Activated naive CD4-positive, alpha-beta T cell treated with anti-CD3 and anti-CD28 coated beads, Interleukin-2, amount 50 U/mL, for 16 hours (primary cell): ENCODE measurements around the gene COBL.

Experiments
- DNase-seq: peaks from one replicate; pipeline ENCODE4 v3.0.0-alpha.2; 2020

COBL gene

DNA sequence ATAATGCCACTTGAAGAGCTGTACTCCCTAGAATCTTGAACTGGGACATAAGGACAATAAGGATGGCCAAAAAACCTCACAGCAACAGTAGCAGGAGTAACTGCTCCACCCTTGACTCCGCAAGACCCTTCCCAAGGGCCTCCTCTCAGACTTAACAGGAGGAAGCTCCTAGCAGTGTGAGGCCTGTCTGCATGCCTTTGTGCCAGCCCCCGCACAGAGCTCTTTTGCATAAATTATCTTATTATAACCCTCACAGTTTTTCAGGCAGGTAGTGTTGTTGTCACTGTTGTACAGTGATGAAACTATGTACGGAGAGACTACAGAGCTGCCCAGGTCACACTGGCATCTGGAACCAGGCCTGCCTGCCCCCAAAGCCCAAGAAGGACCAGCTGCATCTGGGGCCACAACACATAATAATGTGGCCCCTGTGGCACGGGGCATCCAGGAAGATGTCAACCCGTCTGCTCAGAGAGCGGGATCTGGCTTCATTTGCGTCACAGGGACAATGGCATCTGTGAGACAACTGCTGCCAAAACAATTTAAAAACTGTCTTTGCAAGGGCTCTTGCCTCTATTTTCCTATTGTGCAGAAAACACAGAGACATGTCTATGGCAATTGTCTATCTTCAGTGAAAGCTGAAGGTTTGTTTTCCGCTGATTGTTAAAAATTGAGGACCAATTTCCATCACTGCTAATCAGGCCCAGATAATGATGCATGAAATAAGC, 284.7 kb downstream of the COBL start:
- no peak for DNase-seq

DNA sequence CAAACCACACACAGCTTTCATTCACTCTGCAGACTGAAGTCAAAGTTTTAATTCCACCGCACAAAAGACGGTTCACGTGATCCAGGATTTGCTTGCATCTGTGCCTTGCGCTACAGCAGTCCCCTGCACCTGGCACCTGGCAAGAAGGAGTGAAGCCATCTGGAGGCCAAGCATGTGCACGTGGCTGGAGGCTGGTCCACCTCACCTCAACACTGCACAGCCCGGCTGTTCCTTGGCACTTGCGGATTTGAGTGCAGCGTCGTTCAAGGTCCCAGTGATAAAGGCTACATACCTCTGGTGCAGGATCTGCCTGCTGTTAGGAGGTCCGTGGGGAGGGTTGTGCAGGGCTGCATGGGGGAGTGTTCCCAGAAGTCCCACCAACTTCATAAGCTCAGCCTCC, 285.4 kb downstream of the COBL start:
- DNase-seq, result no peak

DNA sequence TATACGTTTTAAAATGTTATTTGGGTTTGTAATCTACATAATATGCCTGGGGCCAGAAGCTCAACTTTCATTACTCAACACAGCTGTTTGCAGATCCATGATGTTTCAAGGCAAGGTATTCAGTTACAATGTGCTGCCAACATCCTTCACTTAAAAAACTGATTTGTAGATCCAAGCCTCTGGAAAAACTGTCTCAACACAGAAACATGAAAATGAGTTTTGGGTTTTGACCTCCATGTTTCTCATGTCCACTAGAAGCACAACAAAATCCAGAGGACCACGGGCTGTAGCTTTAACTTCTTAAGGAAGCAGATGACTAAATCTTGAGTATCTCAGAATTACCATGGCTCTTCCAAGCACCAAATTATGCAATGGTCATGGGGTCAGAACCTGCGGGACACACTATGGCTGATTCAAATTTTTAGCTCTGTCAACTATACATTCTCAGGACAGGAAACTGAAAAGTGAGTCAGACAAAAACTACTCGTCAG, 286.9 kb downstream of the COBL start:
- DNase-seq, result no peak

DNA sequence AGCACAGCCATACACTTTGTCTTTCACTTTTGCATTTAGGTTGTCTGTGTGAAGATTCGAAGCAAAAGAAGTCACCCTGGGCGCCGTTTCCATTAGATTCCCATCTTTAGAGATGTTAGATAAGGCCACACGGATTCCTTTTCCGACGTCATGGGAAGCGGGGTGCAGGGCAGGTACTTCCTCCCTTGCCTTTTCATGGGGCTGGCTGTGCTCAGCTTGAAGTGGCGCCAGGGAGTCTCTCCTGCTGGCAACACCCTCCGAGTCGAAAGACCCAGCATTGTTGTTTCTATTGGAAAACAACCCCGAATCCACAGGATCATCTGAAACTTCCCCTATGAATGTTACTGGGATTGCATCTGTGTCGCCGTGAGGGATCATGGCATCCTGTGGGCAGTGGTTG, 287.5 kb downstream of the COBL start:
- DNase-seq, result no peak

DNA sequence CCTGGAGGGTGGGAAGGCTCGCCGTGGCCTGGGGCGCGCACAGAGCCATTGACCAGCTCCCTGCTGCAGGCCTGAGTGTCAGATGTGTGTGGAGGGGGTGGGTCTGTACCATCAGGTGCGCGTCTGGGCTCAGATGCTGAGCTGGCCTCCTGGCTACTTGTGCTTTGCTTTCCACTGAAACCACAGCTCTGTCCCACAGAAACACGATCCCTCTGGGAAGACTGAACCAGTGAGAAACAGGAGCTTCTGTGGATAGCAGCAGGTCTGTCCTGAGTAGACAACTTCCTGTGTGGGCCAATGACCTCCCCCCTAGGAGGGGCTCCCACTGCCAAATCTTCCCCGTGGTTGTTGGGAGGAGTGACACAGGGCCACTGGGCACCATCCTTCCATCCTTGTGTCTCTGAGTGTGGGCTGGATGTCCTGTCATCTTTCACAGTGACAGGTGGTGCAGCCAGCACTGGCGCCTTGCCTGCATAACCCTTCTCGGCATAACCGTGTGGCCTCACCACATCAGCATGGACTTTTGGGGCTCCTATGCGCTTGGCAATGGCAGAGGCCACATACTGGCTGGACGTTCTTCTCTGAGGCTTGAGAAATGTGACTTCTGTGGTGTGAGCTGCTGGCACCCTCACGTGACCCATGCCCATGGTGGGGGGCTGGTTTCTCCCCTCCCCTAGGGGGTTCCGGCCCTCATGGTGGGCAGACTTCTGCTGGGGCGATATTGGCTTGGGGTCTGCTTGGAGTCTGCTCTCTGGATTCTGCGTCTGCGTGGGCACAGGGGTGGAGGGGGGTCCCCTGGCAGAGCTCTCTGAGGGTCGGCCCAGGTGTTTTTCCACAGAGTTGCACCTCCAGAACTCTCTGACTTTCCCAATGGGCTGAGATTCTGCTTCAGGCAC, 288.4 kb downstream of the COBL start:
- no peak for DNase-seq

DNA sequence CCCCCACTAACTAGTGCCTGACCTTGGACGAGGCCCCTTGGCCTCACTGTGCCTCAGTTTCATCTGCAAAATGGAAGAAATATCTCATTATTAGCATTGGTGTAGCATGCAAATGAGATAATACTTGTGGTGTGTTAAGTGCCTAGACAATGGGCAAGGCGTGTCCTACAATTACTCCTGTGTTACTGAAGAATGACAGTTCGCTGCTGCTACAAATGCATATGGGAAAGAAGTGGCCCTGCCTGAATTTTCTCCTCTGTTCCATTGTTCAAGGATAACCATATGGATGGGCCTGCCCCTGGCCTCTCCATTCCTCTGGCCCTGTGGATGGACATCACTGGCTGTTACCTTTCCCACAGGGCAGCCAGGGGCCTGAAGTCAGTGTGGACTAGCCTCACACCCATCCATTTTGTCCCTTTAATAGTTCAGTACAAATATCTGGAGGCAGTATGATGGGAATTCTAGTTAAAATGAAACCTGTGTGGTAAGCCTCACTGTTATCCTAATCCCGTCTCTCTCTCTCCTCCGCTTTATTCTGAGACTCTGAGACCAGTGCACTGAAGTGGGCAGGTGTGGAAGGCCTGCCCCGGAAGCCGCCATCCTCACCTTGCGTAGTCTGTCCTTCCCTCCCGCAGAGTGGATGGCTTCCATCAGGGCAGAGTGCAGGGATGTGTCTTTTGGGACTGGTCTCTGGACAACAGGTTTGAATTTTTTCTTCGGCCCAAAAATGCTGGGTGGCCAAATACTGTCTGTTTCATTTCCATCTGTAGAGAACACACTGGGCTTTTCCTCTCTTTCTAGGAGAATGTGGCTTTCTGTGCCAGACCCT, 289.3 kb downstream of the COBL start:
- no peak for DNase-seq

DNA sequence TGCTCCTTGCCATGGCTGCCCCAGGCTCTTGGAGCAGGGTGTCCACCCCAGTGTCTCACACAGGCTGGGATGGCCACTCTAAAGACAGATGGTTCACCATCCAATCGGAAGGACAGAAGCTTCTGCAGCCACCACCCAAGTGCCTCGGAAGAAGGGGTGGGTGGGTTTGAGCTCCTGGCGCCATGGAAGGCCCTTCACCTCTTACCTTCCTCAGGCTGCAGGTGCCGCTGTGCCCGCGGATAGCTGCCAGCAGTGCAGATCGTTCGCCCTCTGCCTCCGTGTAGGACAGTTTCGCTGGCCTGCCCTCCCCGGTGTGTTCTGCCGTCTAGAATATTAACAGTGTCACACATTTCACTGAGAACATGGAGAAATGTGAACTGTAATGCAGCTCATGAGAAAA, 290.3 kb downstream of the COBL start:
- no peak for DNase-seq

DNA sequence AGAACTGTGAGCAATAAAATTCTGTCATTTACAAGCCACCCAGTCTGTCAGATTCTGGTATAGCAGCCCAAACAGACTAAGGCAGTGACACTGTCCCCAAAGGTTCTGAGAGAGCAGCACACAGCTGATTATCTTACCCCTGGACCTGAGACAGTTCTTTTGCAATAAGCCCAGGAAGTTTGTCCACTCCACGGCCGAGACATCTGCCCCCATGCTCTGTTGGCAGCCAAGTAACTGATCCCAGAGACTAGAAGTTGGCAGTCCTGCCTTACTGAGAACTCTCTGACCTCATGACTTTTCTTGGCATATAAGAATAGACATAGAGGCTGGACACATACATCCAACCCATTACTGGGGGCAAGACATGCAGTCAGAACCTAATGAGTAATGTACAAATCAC, 290.9 kb downstream of the COBL start:
- no peak for DNase-seq

DNA sequence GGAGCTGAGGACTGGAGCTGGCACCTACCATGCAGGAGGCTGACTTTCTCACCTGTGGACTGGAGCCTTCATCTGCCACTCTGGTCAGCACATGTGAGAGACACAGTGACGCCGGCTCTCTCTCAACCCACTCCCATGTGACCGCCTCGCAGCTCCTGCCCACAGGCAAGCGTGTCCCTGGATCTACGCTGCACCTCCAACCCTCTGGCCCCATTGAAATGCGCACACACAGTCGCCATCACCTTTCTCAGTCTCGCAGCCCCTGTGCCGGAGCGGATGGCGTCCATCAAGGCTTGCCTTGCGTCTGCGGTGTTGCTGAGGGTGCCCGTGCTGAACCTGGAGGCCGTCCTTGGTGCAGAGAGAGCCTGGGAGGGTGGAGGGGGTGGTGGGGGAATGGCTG, 291.7 kb downstream of the COBL start:
- no peak for DNase-seq

DNA sequence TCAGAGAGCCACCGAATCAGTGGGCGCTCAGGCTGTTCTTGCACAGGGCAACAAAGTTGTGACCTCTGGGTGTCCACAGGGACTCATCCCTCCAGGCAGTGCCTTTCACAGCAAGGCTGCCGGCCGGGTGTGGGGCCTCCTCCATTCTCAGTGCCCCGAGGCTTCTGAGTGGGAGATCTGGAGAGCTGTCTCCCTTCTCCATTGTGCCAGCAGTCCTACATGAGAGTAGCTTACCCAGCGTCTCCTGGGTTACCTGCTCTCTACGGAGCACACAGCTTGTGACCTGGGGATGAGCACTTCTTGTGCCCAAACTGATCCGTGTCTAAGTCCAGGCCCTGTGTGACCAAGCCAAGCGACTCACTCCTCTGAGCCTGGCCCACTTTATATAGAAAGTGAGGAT, 293.1 kb downstream of the COBL start:
- no peak for DNase-seq

DNA sequence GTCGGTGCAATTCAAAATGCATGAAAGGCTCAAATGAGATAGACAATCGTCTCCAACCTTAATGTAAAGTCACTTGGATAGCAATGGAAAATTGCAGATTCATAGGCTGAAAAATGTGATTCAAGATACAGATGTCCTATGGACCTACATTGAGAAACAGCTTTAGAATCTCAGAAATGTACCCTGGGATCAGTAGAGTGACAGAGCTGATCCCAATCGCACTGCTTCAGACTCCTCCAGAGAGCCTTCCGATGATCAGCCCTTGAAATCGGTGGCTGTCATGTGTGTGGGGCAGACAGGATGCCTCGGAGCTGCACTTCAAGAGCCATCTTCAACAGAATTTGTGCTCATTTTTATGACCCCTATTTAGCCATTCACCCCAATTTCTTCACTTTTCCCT, 293.8 kb downstream of the COBL start:
- DNase-seq, result no peak

DNA sequence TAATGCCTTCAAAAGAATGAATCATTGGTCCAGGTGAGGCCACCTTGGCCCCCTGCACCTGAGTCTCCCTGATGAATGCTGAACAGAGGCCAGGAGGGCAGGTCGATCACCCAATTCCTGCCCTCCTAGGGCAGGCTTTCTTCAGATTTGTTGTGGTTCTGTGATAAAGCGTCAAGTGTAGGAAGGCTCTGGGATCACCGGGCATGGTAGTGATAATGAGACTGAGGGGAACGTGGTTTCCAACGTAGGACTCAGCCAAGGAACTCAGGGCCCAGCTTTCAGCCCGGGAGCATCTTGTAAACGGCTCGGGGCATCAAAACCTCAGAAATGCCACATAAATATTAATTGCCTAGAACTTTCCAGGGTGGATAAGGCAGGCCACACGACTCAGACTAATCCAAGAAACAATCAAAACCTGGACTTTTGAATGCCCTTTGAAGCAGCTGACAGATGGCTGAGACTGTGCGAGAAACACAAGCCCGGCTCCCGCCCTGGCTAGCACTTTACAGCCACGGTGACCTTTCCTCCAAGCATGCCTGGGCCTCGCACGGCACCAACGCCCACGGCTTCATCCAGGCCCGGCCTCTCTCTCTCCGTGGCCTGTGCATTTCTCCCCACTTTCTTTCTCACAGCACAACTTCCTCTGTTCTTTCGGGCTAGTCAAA, 294.6 kb downstream of the COBL start:
- no peak for DNase-seq

DNA sequence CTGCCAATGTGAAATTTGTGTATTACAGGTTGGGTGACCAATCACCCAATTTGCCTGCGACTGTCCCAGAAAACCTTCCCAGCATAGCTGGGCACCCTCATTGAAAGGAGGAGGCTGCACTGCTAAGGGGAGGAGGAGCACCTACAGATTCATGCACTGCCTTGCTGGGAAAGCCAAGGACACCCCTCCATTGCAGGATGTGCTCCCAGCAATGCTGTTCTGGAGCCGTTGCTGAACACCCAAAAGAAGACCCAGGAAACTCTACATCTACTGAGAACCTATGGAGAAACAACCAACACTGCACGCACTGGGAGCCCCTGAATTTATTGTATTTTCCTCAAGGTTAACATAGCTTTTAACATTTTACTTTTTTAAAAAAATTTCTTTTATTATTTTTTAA, 295.7 kb downstream of the COBL start:
- no peak for DNase-seq

DNA sequence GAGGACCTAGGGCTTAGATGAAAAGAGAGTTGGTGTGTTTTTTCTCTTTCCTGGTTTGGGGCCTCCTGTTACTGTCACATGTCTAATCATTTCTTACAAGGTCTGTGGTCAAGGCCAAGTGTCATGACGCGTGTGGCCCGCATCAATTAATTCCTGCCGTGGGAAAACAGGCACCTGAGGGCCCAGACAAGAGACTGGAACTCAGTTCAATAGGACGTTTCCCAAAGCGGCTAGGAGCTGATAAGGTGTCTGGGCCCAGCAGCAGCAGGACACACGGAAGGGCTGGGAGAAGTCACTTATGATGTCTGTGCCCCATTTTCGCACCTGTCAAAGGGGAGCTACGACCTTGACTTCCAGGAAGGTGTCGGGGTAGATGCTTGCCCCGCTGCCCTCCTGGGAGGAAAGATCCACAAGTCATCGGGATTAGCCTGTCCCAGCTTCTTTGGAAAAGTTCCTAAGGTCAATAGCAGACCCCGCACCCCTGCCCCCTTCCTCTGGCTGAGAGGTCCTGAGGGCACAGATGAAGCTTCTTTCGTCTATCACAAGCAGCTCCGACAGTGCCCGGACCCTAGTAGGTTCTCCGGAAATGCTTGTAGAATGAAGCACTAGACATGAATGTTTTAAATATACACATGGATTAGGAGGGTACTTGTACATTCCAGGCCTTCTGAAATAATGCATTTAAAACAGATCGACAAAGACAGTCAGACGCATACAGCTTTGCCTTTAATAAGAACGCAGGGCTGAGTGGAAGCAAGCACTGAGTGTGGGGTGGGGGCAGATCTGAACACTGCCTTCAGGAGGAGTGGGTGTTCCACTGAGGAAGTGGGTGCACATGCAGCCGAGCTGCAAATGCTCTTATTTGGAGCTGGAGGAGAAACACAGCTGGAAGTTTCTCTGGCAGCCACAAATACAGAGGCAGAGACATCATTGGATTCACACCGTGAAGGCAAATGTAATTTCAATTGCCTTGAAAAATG, 296.4 kb downstream of the COBL start:
- no peak for DNase-seq

DNA sequence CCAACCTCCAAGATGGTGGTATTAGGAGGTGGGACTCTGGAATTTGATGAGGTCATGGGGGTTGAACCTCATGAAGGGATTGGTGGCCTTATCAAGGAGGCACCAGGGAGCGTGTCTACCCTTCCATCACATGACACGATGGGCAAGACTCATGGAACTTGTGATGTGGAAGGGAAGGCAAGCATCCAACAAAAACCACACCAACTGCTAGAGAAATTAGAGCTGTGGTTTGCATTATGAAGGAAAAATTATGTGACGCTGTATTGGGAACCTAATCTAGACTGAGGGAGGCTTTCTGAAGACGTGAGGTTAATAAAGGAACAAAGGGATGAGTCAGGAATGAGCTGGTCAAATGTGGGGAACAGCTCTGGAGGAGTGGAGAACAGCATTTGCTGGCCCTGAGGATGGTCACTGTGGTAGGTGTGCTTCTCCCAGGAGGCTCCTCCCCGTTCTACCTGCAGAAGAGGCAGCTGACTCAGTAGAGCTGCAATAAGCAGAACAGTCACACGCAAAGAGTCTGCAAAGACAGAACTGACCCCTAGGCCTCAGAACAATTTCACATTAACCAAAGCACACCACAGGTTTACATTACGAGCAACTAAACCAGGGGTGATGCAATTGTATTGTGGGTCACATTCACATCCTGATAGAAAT, 297.3 kb downstream of the COBL start:
- no peak for DNase-seq

DNA sequence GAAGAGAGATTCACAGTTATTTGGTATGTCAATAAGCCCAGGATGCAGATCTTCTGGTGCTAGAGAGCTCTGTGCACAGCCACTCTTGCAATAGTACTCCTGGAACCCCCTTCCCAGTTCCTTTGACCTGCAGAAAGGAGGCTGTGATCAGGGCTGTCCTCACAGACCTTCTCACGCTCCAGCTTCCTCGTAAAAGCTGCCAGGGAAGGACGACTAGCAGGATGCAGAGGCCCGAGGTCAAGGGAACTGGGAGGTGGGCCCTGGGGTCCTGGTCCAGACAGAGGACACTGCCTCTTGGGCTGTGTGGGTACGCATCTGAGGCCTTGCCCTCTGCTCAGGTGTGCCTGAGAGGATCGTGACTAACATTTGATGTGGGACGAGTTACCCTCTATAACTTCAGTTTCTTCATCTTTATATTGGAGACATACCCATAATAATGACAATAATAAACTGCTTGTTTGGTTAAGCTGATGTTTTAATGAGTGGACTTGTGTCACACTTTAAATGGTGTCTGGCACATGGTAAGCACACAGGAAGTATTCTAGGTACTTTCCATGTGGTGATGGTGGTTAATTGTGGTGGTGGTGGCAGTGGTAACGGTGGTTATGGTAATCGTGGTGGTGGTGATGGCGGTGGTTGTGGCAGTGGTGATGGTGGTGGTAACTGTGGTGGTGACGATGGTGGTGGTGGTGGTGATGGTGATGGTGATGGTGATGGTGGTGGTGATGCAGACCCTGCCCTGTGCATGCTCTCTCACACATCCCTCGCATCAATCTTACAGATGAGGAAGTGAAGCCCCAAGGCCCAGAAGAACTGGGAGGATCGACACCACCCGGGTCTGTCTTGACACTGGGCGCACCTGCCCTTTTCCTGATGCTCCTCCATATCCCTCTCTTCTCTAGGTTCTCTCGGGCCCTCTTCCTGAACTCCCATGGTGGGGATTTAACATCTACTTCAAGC, 298.8 kb downstream of the COBL start:
- DNase-seq, result no peak

DNA sequence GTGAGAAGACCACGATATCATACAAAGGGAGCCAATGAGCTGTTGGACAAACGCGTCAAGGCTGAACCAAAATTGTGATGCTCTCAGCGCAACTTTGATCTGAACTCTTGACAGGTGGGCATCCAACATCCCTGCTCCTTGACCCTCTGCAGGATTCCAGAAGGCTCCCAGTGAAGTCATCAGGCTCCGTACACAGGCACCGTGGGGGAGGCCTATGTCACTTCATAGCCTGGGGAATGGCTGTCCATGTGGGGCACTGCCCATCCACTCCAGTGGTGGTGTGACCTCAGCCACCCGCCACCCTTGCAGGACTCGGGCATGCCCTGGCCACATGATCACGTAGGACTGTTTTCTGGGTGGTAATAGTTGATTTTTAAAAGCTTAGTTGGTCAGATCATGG, 300.1 kb downstream of the COBL start:
- no peak for DNase-seq

DNA sequence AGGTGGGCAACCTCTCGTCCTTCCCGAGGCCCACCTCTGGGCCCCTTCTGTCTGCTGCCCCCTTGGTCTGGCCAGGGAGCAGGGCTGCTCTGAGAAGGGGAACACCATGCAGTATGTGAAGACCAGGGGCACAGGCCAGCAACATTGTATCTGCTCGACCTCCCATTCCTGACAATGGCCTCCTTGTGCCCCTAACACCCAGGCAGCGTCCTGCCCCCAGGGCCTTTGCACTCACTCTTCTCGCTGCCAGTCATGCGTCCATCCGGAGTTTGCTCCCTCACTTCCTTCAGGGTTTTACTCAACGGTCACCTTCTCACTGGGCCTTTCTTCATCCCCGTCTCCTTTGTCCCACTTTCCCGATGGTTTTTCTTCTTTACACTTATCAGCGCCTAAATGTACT, 301.0 kb downstream of the COBL start:
- no peak for DNase-seq

DNA sequence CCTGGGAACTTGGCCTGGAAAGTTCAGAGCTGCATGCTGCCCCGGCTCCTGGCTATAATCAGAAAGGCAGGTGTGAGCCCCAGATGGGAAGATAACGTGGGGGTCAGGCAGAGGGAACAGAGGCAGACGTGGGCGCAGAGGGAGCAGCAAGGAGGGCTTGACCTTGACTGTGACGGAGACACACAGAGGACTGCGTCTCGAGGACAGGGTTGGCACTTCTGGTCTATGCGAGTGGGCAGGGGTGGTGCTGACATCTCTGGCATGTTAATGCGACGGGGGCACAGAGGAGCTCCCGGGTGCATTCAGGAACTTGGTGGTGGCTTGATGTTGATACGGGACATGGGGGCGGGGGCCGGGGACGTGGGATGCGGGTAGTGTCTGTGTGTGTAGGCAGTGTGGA, 301.8 kb downstream of the COBL start:
- no peak for DNase-seq
